ENCODE results near the gene STAT5B.
A peak's percentile ranks its signal among the peaks of the same experiment; 100 is the strongest.
"Not testable (repeated sequence)": the region's sequence is repeated elsewhere in the genome, so short reads cannot be mapped to it uniquely, and the experiment has no call there.

Gene STAT5B

GRCh38 chr17:42299361-42299760, 23.2 kb upstream of the STAT5B start:
- H3K9me3 ChIP-seq; H3K4me3 ChIP-seq; H3K27me3 ChIP-seq (ENCODE audit: low read depth); H3K36me3 ChIP-seq (replicated peaks); H3K4me1 ChIP-seq; DNase-seq (ENCODE audit: low spot score in 2 of 2); in situ Hi-C loops (cut with MboI; ENCODE audit: low sequenced_read_pairs): not testable (repeated sequence)

GRCh38 chr17:42297775-42298174, 21.6 kb upstream of the STAT5B start:
- in situ Hi-C loops (cut with MboI; ENCODE audit: low sequenced_read_pairs); H3K27me3 ChIP-seq (ENCODE audit: low read depth); H3K9me3 ChIP-seq; H3K36me3 ChIP-seq (replicated peaks); DNase-seq (ENCODE audit: low spot score in 2 of 2); H3K4me3 ChIP-seq; H3K4me1 ChIP-seq: not testable (repeated sequence)

- DNase-seq (ENCODE audit: low spot score in 2 of 2): no peak
- Histone ChIP-seq H3K4me3 (no peak overlapping the region), H3K27me3 (ENCODE audit: low read depth) (no peaks in the 10 kb centered on the region), H3K9me3 (no peaks in the 10 kb centered on the region), H3K36me3 (replicated peaks) (no peaks in the 10 kb centered on the region), H3K4me1 (no peaks in the 10 kb centered on the region)
- in situ Hi-C loops (cut with MboI; ENCODE audit: low sequenced_read_pairs): no loop called here
Measured at GRCh38 chr17:42296012-42296411, 19.8 kb upstream of the STAT5B start.

GRCh38 chr17:42294469-42295398, 18.5 kb upstream of the STAT5B start:
- H3K9me3 ChIP-seq: no peaks in the 10 kb centered on the region
- in situ Hi-C loops (cut with MboI; ENCODE audit: low sequenced_read_pairs): no loop called here
- H3K27me3 ChIP-seq (ENCODE audit: low read depth): no peaks in the 10 kb centered on the region
- H3K4me1 ChIP-seq: no peaks in the 10 kb centered on the region
- H3K4me3 ChIP-seq: no peak overlapping the region
- no peaks in the 10 kb centered on the region for H3K36me3 ChIP-seq (replicated peaks)
- no peak for DNase-seq (ENCODE audit: low spot score in 2 of 2)

GRCh38 chr17:42291129-42291528, 14.9 kb upstream of the STAT5B start:
- H3K4me1 ChIP-seq: peaks cover 2% of the 10 kb centered on the region; the same call in 1 of the 2 replicates
- no peak overlapping the region for H3K4me3 ChIP-seq
- in situ Hi-C loops (cut with MboI; ENCODE audit: low sequenced_read_pairs): no loop called here
- H3K9me3 ChIP-seq: no peaks in the 10 kb centered on the region
- H3K36me3 ChIP-seq (replicated peaks): no peaks in the 10 kb centered on the region
- H3K27me3 ChIP-seq (ENCODE audit: low read depth): peaks cover 8% of the 10 kb centered on the region
- DNase-seq (ENCODE audit: low spot score in 2 of 2): no peak

GRCh38 chr17:42290577-42290976, 14.4 kb upstream of the STAT5B start:
- Histone ChIP-seq H3K9me3 (no peaks in the 10 kb centered on the region), H3K27me3 (ENCODE audit: low read depth) (peaks cover 8% of the 10 kb centered on the region), H3K4me1 (peaks cover 2% of the 10 kb centered on the region; the same call in 1 of the 2 replicates), H3K4me3 (no peak overlapping the region), H3K36me3 (replicated peaks) (no peaks in the 10 kb centered on the region)
- in situ Hi-C loops (cut with MboI; ENCODE audit: low sequenced_read_pairs): no loop called here
- no peak for DNase-seq (ENCODE audit: low spot score in 2 of 2)

- no peak for DNase-seq (ENCODE audit: low spot score in 2 of 2)
- Histone ChIP-seq H3K9me3 (no peaks in the 10 kb centered on the region), H3K4me3 (no peak overlapping the region), H3K27me3 (ENCODE audit: low read depth) (peaks cover 8% of the 10 kb centered on the region), H3K4me1 (peaks cover 2% of the 10 kb centered on the region; the same call in 1 of the 2 replicates), H3K36me3 (replicated peaks) (no peaks in the 10 kb centered on the region)
- in situ Hi-C loops (cut with MboI; ENCODE audit: low sequenced_read_pairs): no loop called here
Measured at GRCh38 chr17:42289611-42290181, 13.5 kb upstream of the STAT5B start.

GRCh38 chr17:42288803-42289610, 12.8 kb upstream of the STAT5B start:
- no peaks in the 10 kb centered on the region for H3K36me3 ChIP-seq (replicated peaks)
- H3K9me3 ChIP-seq: no peaks in the 10 kb centered on the region
- no peak for DNase-seq (ENCODE audit: low spot score in 2 of 2)
- peak overlapping the region; percentile 18 for H3K4me3 ChIP-seq
- peaks cover 8% of the 10 kb centered on the region for H3K27me3 ChIP-seq (ENCODE audit: low read depth)
- in situ Hi-C loops (cut with MboI; ENCODE audit: low sequenced_read_pairs): no loop called here
- peaks cover 2% of the 10 kb centered on the region; the same call in 1 of the 2 replicates for H3K4me1 ChIP-seq

- peaks cover 8% of the 10 kb centered on the region for H3K27me3 ChIP-seq (ENCODE audit: low read depth)
- in situ Hi-C loops (cut with MboI; ENCODE audit: low sequenced_read_pairs): no loop called here
- peak within 1 kb of the TSS; percentile 18 for H3K4me3 ChIP-seq
- no peaks in the 10 kb centered on the region for H3K36me3 ChIP-seq (replicated peaks)
- H3K4me1 ChIP-seq: peaks cover 2% of the 10 kb centered on the region; the same call in 1 of the 2 replicates
- H3K9me3 ChIP-seq: no peaks in the 10 kb centered on the region
- DNase-seq (ENCODE audit: low spot score in 2 of 2): peak in 1 of 2 experiments; percentile 68
Measured at GRCh38 chr17:42287977-42288802, 12.0 kb upstream of the STAT5B start, which contains the start of gene STAT5A. STAT5A (plus strand) TSS chr17:42288498; CDS start chr17:42289412, 914 bp downstream.

GRCh38 chr17:42287305-42287976, 11.2 kb upstream of the STAT5B start:
- in situ Hi-C loops (cut with MboI; ENCODE audit: low sequenced_read_pairs): no loop called here
- no peaks in the 10 kb centered on the region for H3K9me3 ChIP-seq
- no peak overlapping the region for H3K4me3 ChIP-seq
- H3K27me3 ChIP-seq (ENCODE audit: low read depth): peaks cover 8% of the 10 kb centered on the region
- H3K4me1 ChIP-seq: peaks cover 2% of the 10 kb centered on the region; the same call in 1 of the 2 replicates
- no peaks in the 10 kb centered on the region for H3K36me3 ChIP-seq (replicated peaks)
- no peak for DNase-seq (ENCODE audit: low spot score in 2 of 2)

GRCh38 chr17:42286411-42287221, 10.4 kb upstream of the STAT5B start:
- Histone ChIP-seq H3K4me3 (no peak overlapping the region), H3K9me3 (no peaks in the 10 kb centered on the region), H3K4me1 (peaks cover 2% of the 10 kb centered on the region; the same call in 1 of the 2 replicates), H3K36me3 (replicated peaks) (no peaks in the 10 kb centered on the region), H3K27me3 (ENCODE audit: low read depth) (peaks cover 8% of the 10 kb centered on the region)
- in situ Hi-C loops (cut with MboI; ENCODE audit: low sequenced_read_pairs): no loop called here
- peak in 1 of 2 experiments; percentile 6 for DNase-seq (ENCODE audit: low spot score in 2 of 2)
